ENCODE data around the gene GBP6. TPM values are rescaled to one million over a fixed set of nuclear protein-coding genes. Genes with fewer than 3 reads are reported as not detected.
"Not testable (repeated sequence)": the region's sequence is repeated elsewhere in the genome, so short reads cannot be mapped to it uniquely, and the experiment has no call there.

GBP6 gene, protein sequence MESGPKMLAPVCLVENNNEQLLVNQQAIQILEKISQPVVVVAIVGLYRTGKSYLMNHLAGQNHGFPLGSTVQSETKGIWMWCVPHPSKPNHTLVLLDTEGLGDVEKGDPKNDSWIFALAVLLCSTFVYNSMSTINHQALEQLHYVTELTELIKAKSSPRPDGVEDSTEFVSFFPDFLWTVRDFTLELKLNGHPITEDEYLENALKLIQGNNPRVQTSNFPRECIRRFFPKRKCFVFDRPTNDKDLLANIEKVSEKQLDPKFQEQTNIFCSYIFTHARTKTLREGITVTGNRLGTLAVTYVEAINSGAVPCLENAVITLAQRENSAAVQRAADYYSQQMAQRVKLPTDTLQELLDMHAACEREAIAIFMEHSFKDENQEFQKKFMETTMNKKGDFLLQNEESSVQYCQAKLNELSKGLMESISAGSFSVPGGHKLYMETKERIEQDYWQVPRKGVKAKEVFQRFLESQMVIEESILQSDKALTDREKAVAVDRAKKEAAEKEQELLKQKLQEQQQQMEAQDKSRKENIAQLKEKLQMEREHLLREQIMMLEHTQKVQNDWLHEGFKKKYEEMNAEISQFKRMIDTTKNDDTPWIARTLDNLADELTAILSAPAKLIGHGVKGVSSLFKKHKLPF
- total RNA-seq = not detected

DNA sequence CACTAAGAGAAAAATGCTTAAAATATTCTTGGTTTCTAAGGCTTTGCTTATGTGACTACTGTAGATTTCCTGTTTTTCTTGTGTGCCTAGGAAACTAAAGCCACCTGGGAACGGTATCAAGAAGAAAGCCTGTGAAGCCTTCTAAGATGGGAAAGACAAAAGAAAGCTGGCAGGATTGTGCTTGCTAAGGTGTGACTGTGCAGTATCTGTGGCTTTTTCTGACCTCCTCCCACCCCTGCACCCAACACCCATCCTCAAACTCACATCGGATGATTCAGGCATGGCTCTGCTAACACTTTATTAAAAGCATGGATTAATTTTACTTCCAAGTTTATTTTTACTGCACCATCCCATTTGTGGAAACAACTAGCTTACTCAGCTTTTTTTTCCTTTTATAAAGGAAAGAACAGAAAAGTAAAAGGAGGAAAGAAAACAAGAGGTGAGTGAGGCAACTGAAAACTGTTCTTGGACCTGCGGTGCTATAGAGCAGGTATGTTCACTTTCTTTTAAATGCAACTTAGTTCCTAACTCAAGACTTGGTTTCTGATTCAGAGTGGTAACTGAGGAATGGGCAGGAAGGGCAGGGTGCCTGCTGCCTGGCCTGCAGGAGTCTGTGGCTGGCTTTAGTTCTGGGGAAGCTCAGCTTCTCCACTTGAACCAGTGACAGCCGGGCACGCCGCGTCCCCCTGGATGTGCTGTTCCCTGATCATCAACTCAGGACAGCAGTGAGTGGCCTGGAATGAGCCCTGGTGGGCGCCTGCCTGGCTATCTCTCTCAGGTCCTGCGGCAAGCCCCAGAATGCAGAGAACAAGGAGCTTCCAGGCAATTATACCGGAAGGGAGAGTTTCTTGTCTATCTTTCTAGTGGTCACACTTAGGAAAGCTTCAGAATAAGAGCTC, at the start of gene GBP6:
Gene GBP6, plus strand, starts transcription at position 422 of the 899 bp plus-strand sequence. CDS start 4,493 bp downstream, outside the sequence.
- intact Hi-C loops (cut with DNase I) = no loop called here
- DNase-seq (ENCODE audit: low spot score) = no peak
- ATAC-seq = peak; percentile 38

- ATAC-seq (no peak), DNase-seq (ENCODE audit: low spot score) (no peak)
- intact Hi-C loops (cut with DNase I) = no loop called here
Observed at GRCh38 chr1:89322402-89322801, 41.5 kb upstream of the GBP6 start.

DNA sequence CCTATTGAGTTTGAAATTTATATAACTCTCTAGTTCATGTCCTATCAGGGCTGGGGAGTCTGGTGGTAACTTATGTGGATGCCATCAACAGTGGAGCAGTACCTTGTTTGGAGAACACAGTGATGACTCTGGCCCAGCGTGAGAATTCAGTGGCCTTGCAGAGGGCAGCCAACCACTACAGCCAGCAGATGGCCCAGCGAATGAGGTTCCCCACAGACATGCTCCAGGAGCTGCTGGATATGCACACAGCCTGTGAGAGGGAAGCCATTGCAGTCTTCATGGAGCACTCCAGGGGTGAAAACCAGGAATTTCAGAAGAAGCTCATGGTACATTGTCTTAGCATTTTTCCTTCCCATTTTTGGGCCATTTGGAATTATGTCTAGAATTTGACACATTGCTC, 32.0 kb upstream of the GBP6 start:
- intact Hi-C loops (cut with DNase I) = no loop called here
- no peak for ATAC-seq

GRCh38 chr1:89332461-89332860, 31.4 kb upstream of the GBP6 start:
- ATAC-seq (no peak), DNase-seq (ENCODE audit: low spot score) (no peak)
- intact Hi-C loops (cut with DNase I) = no loop called here

More for the DNA sequence above, 32.0 kb upstream of the GBP6 start:
- no peak for DNase-seq (ENCODE audit: low spot score)

DNA sequence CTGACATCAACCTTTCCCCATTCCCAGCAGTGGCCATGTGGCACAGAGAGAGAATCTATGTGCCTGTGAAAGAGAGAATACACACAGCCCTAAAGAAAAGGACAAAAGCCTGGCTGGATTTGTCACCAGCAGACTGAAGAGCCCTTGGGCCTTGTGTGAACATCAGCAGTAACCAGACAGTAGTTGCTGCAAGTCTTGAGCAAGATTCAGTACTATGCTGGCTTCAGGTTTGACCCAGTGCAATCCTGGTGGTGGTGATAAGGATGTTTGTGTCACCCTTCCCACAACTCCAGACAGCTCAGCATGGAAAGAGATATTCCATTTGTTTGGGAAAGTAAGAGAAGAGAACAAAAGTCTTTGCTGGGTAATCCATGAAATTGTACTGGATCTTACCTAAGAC, 28.4 kb upstream of the GBP6 start:
- ATAC-seq = no peak

GRCh38 chr1:89337903-89338302, 26.0 kb upstream of the GBP6 start:
- ATAC-seq (no peak), DNase-seq (ENCODE audit: low spot score) (no peak)
- intact Hi-C loops (cut with DNase I) = no loop called here

More for the DNA sequence above, 28.4 kb upstream of the GBP6 start:
- intact Hi-C loops (cut with DNase I) = no loop called here
- DNase-seq (ENCODE audit: low spot score) = no peak

DNA sequence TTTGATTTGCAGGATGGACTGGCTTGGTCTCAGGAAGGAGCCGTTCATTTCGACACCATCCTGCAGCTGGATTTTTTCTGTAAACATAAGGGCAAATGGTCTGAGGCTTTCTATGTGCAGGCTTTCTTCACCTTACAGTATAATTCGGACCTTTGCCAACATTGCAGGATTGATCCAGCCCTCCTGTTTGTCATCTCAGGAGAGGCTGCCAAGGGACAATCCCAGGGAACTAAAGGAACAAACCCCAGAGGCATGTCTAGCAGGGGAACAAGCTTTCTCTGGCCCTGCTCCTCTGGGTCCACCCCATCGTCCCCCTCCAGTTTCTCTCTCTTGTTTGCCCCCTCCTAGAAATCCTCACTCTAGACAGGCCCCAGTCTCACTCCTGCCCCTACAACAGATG, 24.8 kb upstream of the GBP6 start:
- intact Hi-C loops (cut with DNase I) = no loop called here
- ATAC-seq (no peak), DNase-seq (ENCODE audit: low spot score) (no peak)

DNA sequence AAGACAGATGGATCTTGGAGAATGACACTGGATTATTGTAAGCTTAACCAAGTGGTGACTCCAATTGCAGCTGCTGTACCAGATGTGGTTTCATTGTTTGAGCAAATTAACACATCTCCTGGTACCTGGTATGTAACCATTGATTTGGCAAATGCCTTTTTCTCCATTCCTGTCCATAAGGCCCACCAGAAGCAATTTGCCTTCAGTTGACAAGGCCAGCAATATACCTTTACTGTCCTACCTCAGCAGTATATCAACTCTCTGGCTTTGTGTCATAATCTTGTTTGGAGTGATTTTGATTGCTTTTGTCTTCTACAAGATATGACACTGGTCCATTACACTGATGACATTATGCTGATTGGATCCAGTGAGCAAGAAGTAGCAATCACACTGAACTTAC, 18.4 kb upstream of the GBP6 start:
- ATAC-seq; DNase-seq (ENCODE audit: low spot score); intact Hi-C loops (cut with DNase I): not testable (repeated sequence)

GRCh38 chr1:89347296-89347695, 16.6 kb upstream of the GBP6 start:
- intact Hi-C loops (cut with DNase I) = no loop called here
- ATAC-seq (no peak), DNase-seq (ENCODE audit: low spot score) (no peak)

- ATAC-seq (no peak), DNase-seq (ENCODE audit: low spot score) (no peak)
- intact Hi-C loops (cut with DNase I) = no loop called here
Observed at GRCh38 chr1:89350298-89350697, 13.6 kb upstream of the GBP6 start.

GRCh38 chr1:89351597-89352311, 12.1 kb upstream of the GBP6 start:
- no peak for ATAC-seq

DNA sequence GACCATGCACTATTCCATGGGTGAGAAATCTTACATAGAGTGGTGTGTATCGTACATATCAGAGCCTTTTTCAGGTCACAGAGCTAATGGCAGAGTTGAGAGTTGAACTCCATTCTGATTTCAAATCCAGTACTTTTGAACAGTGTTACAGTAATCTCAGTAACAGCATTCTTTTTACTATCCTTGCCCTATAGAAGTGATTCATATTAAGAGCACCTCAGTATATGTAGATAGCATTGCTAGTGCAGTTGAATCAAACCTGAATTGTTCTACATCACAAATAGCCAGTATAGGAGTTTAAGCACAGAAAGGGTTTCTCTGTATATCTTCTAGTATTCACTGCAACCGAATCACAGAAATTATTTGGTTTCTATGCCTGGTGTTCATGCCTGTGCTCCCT, 11.4 kb upstream of the GBP6 start:
- intact Hi-C loops (cut with DNase I) = no loop called here
- ATAC-seq (no peak), DNase-seq (ENCODE audit: low spot score) (no peak)

More at GRCh38 chr1:89351597-89352311, 12.1 kb upstream of the GBP6 start:
- no peak for DNase-seq (ENCODE audit: low spot score)
- intact Hi-C loops (cut with DNase I) = no loop called here

GRCh38 chr1:89354205-89354604, 9.7 kb upstream of the GBP6 start:
- ATAC-seq = no peak
- DNase-seq (ENCODE audit: low spot score) = no peak
- intact Hi-C loops (cut with DNase I) = no loop called here

DNA sequence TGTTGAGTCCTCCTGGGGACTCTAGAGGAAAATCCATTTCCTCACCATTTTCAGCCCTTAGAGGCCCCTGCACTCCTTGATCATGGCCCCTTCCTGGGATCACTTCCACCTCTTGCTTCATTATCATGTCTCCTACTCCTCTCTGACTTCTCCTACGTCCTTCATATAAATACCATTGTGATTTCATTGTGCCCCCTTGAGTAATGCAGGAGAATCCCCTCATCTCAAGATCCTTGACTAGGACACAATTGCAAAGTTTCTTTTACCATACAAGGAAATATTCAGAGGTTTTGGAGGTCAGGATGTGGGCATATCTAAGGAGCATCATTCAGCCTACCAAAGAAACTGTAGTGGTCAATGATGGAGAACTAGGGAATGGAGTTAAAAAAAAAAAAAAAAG, 8.8 kb upstream of the GBP6 start:
- DNase-seq (ENCODE audit: low spot score) = no peak
- intact Hi-C loops (cut with DNase I) = loop anchor here (5.0 kb wide), 1 partner anchor 353 kb away; no protein-coding TSS in a partner anchor
- ATAC-seq = no peak

- no peak for DNase-seq (ENCODE audit: low spot score)
- intact Hi-C loops (cut with DNase I) = loop anchor here (5.0 kb wide), 1 partner anchor 355 kb away; no protein-coding TSS in a partner anchor
- ATAC-seq = no peak
Observed at GRCh38 chr1:89356658-89357400, 7.0 kb upstream of the GBP6 start.

DNA sequence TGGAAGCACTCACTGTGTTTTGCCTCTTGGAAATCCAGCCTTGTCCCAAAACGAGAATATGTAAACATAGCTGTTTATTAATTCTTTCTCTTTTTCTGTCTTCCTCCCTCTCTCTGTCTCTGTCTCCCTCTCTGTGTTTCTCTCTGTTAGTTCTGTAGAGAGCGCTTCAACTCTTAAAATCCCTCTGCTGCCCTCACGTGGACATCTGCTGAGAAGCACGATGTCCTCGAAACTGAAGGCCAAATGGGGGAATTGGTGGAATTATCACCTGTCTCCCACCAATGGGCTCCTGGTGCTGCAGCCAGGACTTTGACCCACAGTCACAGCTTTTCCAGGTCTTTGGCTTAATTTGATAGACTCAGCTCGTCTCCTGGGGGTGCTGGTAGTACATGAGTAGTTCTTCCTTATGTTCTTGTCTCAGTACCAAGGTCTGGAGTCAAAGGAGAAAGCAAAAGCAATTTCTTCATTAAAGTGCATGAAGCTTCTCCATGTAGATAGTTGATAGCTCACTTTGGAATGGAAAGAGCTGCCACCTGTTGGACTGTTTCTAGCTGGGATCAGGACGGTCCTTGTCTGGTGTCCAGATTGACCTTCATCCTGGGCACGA, 5.5 kb upstream of the GBP6 start:
- DNase-seq (ENCODE audit: low spot score) (peak; percentile 92), ATAC-seq (peak; percentile 93)
- intact Hi-C loops (cut with DNase I) = loop anchor here (5.0 kb wide), 1 partner anchor 356 kb away; no protein-coding TSS in a partner anchor

DNA sequence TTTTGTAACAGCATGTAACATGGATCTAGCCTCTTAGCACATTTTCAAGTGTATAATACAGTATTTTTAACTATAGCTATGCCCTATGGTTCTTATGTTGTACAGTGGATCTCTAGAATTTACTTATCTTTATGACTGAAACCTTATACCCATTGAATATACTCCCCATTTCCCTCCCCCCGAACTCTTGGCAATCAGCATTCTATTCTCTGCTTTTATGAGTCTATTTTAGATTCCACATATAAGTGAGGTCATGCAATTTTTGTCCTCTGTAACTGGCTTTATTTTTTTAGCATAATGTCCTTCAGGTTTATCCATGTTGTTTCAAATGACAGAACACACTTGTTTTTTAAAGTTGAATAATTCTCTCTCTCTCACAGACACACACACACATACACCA, 3.1 kb upstream of the GBP6 start:
- intact Hi-C loops (cut with DNase I) = no loop called here
- ATAC-seq (no peak), DNase-seq (ENCODE audit: low spot score) (no peak)

DNA sequence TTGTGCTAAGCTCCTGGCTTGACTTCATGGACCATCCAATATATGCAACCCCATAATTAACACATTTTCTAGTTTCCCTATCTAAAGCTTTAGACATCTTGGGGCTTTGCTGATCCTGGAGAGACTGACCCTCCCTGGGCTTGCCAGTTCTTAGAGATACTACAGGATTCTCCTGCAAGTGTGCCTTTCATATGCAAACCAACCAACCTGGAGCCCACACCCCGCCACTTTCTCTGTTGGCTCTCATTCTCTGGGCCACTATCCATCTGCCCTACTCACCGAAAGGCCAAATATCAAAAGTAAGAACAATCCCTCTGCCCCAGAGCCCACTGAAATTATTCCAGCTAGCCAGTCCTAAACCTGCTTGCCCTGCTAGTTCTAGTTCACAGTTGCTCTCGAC, 2.2 kb upstream of the GBP6 start:
- no peak for ATAC-seq
- DNase-seq (ENCODE audit: low spot score) = no peak
- intact Hi-C loops (cut with DNase I) = no loop called here
